Activated T-cell treated with anti-CD3 and anti-CD28 coated beads for 4 hours (primary cell): ENCODE measurements around the gene AKR7A2.
"Not testable (repeated sequence)": the region's sequence is repeated elsewhere in the genome, so short reads cannot be mapped to it uniquely, and the experiment has no call there.

Experiments
- DNase-seq: peaks from one replicate; pipeline ENCODE4 v3.0.0-alpha.2; 2020

AKR7A2 gene

GRCh38 chr1:19294638-19295037, 17.3 kb downstream of the AKR7A2 start:
- no peak for DNase-seq

GRCh38 chr1:19289244-19289643, 22.7 kb downstream of the AKR7A2 start:
- no peak for DNase-seq

GRCh38 chr1:19288324-19289241, 23.4 kb downstream of the AKR7A2 start, which contains the start of gene AKR7A3:
Gene AKR7A3, minus strand, starts transcription at chr1:19288770. Its CDS starts 61 bp downstream, at chr1:19288709.
- not testable (repeated sequence) for DNase-seq

GRCh38 chr1:19287436-19288185, 24.3 kb downstream of the AKR7A2 start:
- no peak for DNase-seq

- DNase-seq = not testable (repeated sequence)
Measured at GRCh38 chr1:19285807-19286206, 26.1 kb downstream of the AKR7A2 start.

- DNase-seq = not testable (repeated sequence)
Measured at GRCh38 chr1:19285366-19285765, 26.6 kb downstream of the AKR7A2 start.

- DNase-seq = no peak
Measured at GRCh38 chr1:19284881-19285280, 27.1 kb downstream of the AKR7A2 start.

GRCh38 chr1:19283891-19284290, 28.1 kb downstream of the AKR7A2 start:
- no peak for DNase-seq

- no peak for DNase-seq
Measured at GRCh38 chr1:19274636-19275035, 37.3 kb downstream of the AKR7A2 start.

GRCh38 chr1:19273844-19274531, 38.0 kb downstream of the AKR7A2 start:
- DNase-seq = not testable (repeated sequence)

GRCh38 chr1:19273106-19273843, 38.7 kb downstream of the AKR7A2 start:
- no peak for DNase-seq

GRCh38 chr1:19272064-19272463, 39.9 kb downstream of the AKR7A2 start:
- no peak for DNase-seq

- DNase-seq = not testable (repeated sequence)
Measured at GRCh38 chr1:19270343-19270730, 41.6 kb downstream of the AKR7A2 start.

GRCh38 chr1:19269427-19270342, 42.3 kb downstream of the AKR7A2 start:
- DNase-seq = not testable (repeated sequence)

- no peak for DNase-seq
Measured at GRCh38 chr1:19268445-19268844, 43.5 kb downstream of the AKR7A2 start.

GRCh38 chr1:19262744-19263143, 49.2 kb downstream of the AKR7A2 start:
- no peak for DNase-seq

- no peak for DNase-seq
Measured at GRCh38 chr1:19262047-19262446, 49.9 kb downstream of the AKR7A2 start.

- DNase-seq = no peak
Measured at GRCh38 chr1:19260211-19261138, 51.5 kb downstream of the AKR7A2 start.

- no peak for DNase-seq
Measured at GRCh38 chr1:19258353-19258752, 53.6 kb downstream of the AKR7A2 start.
